ENCODE data around the gene CFAP46. TPM values are rescaled to one million over a fixed set of nuclear protein-coding genes. Genes with fewer than 3 reads are reported as not detected.
"Not testable (repeated sequence)": the region's sequence is repeated elsewhere in the genome, so short reads cannot be mapped to it uniquely, and the experiment has no call there.

The CFAP46 gene
- total and polyA plus RNA-seq, 2 experiments from 2014 or later = 2.2 to 2.4 TPM

- Histone ChIP-seq H3K79me2 (no peaks in the 10 kb centered on the region), H3K4me1 (ENCODE audit: insufficient read depth) (peaks cover 13% of the 10 kb centered on the region), H3K9me2 (replicated peaks; ENCODE audit: insufficient read depth) (no peaks in the 10 kb centered on the region), H3K4me2 (no peak overlapping the region), H3K9me3 (ENCODE audit: low read depth) (no peaks in the 10 kb centered on the region), H4K20me1 (ENCODE audit: insufficient read depth, poor library complexity, severe bottlenecking) (no peaks in the 10 kb centered on the region), H3K27ac (no peak overlapping the region), H3K4me3 (no peak overlapping the region), H3K36me3 (replicated peaks; ENCODE audit: insufficient read depth, low read depth) (no peaks in the 10 kb centered on the region), H3K27me3 (no peaks in the 10 kb centered on the region), H2AFZ (no peak overlapping the region)
- no peak for DNase-seq (ENCODE audit: low spot score)
- TF ChIP-seq EZH2 (IDR thresholded peaks at IDR 0.05; ENCODE audit: borderline replicate concordance) (no peak), CTCF (IDR thresholded peaks at IDR 0.05; ENCODE audit: poor library complexity) (no peak), EZH2phosphoT487 (IDR thresholded peaks at IDR 0.05; ENCODE audit: low read depth, severe bottlenecking, unreplicated experiment) (no peak)
- 76% methylated on average over 9 of the region's 9 CpGs for WGBS (ENCODE audit: low lambda C conversion rate, missing lambda C conversion rate)
Measured at GRCh38 chr10:132890301-132890700, 52.1 kb downstream of the CFAP46 start.

GRCh38 chr10:132889556-132889955, 52.8 kb downstream of the CFAP46 start:
- TF ChIP-seq CTCF (IDR thresholded peaks at IDR 0.05; ENCODE audit: poor library complexity) (no peak), EZH2phosphoT487 (IDR thresholded peaks at IDR 0.05; ENCODE audit: low read depth, severe bottlenecking, unreplicated experiment) (no peak), EZH2 (IDR thresholded peaks at IDR 0.05; ENCODE audit: borderline replicate concordance) (no peak)
- Histone ChIP-seq H3K36me3 (replicated peaks; ENCODE audit: insufficient read depth, low read depth) (no peaks in the 10 kb centered on the region), H3K4me2 (no peak overlapping the region), H3K27ac (no peak overlapping the region), H4K20me1 (ENCODE audit: insufficient read depth, poor library complexity, severe bottlenecking) (no peaks in the 10 kb centered on the region), H3K27me3 (no peaks in the 10 kb centered on the region), H3K9me3 (ENCODE audit: low read depth) (no peaks in the 10 kb centered on the region), H3K4me3 (no peak overlapping the region), H3K4me1 (ENCODE audit: insufficient read depth) (peaks cover 13% of the 10 kb centered on the region), H2AFZ (no peak overlapping the region), H3K9me2 (replicated peaks; ENCODE audit: insufficient read depth) (no peaks in the 10 kb centered on the region), H3K79me2 (no peaks in the 10 kb centered on the region)
- DNase-seq (ENCODE audit: low spot score) = no peak
- 75% methylated on average over 16 of the region's 16 CpGs for WGBS (ENCODE audit: low lambda C conversion rate, missing lambda C conversion rate)

- Histone ChIP-seq H3K79me2 (no peaks in the 10 kb centered on the region), H3K9me2 (replicated peaks; ENCODE audit: insufficient read depth) (no peaks in the 10 kb centered on the region), H3K27me3 (no peaks in the 10 kb centered on the region), H3K4me1 (ENCODE audit: insufficient read depth) (peaks cover 13% of the 10 kb centered on the region), H3K36me3 (replicated peaks; ENCODE audit: insufficient read depth, low read depth) (no peaks in the 10 kb centered on the region), H2AFZ (no peak overlapping the region), H3K27ac (no peak overlapping the region), H3K9me3 (ENCODE audit: low read depth) (no peaks in the 10 kb centered on the region), H4K20me1 (ENCODE audit: insufficient read depth, poor library complexity, severe bottlenecking) (no peaks in the 10 kb centered on the region), H3K4me2 (no peak overlapping the region), H3K4me3 (no peak overlapping the region)
- DNase-seq (ENCODE audit: low spot score) = peak; percentile 50
- 84% methylated on average over 16 of the region's 16 CpGs for WGBS (ENCODE audit: low lambda C conversion rate, missing lambda C conversion rate)
- TF ChIP-seq EZH2phosphoT487 (IDR thresholded peaks at IDR 0.05; ENCODE audit: low read depth, severe bottlenecking, unreplicated experiment) (no peak), EZH2 (IDR thresholded peaks at IDR 0.05; ENCODE audit: borderline replicate concordance) (no peak), CTCF (IDR thresholded peaks at IDR 0.05; ENCODE audit: poor library complexity) (no peak)
Measured at GRCh38 chr10:132888898-132889490, 53.4 kb downstream of the CFAP46 start.

- not testable (repeated sequence) for H3K79me2 ChIP-seq; H3K27me3 ChIP-seq; H3K27ac ChIP-seq; H2AFZ ChIP-seq; H3K9me3 ChIP-seq (ENCODE audit: low read depth); H3K4me3 ChIP-seq; H4K20me1 ChIP-seq (ENCODE audit: insufficient read depth, poor library complexity, severe bottlenecking); DNase-seq (ENCODE audit: low spot score); H3K9me2 ChIP-seq (replicated peaks; ENCODE audit: insufficient read depth); H3K36me3 ChIP-seq (replicated peaks; ENCODE audit: insufficient read depth, low read depth); H3K4me2 ChIP-seq
- no CpG with 5 or more reads among the region's 16 CpGs for WGBS (ENCODE audit: low lambda C conversion rate, missing lambda C conversion rate)
- H3K4me1 ChIP-seq (ENCODE audit: insufficient read depth) = peaks cover 11% of the 10 kb centered on the region
Measured at GRCh38 chr10:132888446-132888845, 53.9 kb downstream of the CFAP46 start.

Data from hepatocyte (in vitro differentiated cells).